T-helper 2 cell (primary cell): ENCODE results near the gene ARID3C.

Experiments
- DNase-seq, 5 experiments: peaks; one replicate each; pipeline versions ENCODE4 v3.0.0 to v3.0.0-alpha.2; 2012 to 2022

Gene ARID3C

DNA sequence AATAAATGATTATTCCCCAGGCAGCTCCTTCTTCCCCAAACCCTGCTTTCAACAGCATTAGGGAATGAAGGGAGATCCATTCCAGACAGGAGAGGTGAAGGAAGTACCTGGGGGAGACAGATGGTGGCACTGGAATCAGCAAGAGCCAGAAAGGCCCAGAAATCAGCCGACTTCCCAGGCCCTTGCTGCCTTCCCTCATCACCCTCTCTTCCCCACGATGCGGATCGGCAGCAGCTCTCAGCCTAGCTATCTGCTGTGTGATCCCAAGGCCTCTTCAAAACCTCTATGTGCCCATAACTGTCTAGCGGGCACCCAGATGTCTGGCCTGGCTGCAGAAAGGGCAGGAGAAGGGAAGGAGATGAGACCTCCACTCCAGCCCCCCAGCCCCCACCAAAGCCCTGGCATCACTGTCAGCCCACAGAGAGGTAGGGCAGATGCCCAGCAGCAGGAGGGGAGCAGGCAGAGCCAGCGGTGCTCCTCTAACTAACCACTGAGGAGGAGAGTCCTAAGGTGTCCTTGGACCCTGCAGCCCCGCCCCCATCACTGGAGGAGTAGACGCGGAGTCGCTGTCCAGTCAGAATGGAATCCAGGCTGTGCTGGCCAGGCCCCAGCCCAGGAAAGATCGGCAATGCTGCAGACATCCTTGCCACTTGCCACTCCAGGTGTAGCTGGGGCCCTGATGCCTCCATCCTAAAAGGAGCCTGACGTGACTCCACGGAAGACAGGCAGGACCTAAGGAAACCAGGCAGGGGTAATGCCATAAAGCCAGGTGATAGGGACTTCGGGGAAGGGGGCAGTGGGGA is 52.1 kb downstream of the ARID3C start:
- no peak for DNase-seq

DNA sequence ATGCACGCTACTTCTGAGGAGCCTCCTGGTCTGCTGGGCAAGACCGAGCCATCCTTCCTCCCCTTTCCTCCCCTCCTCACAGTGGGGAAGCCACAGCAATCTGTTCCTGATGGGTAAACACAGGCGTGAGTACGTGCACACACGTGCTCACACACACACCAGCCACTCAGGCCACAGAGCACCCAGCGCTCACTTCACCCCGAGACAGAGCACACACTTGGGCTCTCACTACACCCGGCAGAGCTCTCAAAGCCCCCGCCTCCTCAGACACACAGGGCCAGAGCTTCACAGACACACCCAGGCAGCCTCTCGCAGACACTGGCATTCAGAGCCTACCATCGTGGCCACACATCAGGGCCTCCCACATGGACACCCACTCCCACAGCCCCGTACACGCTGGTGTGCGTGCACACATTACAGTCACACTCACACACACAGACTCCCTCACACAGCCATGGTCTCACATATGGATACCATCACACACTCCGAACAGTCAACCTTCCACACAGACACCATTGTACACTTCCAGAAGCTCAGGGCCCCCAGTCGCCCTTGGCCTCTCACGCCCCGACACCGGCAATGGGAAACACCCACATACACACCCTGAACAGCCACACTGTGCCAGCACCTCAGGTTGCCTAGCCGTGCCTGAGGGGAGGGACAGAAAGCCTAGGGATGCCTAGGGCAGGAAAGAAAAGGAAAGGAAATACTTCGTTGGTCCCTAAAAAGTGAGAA is 52.8 kb downstream of the ARID3C start:
- DNase-seq, result no peak

- no peak for DNase-seq
Observed at GRCh38 chr9:34575241-34575640, 53.6 kb downstream of the ARID3C start.

GRCh38 chr9:34574571-34574970 is 54.3 kb downstream of the ARID3C start:
- no peak for DNase-seq

GRCh38 chr9:34573599-34574325 is 55.1 kb downstream of the ARID3C start:
- no peak for DNase-seq

- DNase-seq, result no peak
Observed at GRCh38 chr9:34572628-34573027, 56.2 kb downstream of the ARID3C start.

- no peak for DNase-seq
Observed at GRCh38 chr9:34572092-34572491, 56.8 kb downstream of the ARID3C start.

- no peak for DNase-seq
Observed at GRCh38 chr9:34571481-34571810, 57.4 kb downstream of the ARID3C start.
